ENCODE measurements around the gene KCMF1. TPM values are rescaled to one million over a fixed set of nuclear protein-coding genes. Genes with fewer than 3 reads are reported as not detected.

Gene KCMF1
- total and polyA plus RNA-seq, 10 of the 15 experiments (the other 5 are each of a cell fraction or from before 2014, with no cell fraction given), result 8.4 to 124 (median 43.0) TPM

- TF ChIP-seq ZNF687 (IDR thresholded peaks at IDR 0.05), result no peak
- TF ChIP-seq CEBPB (IDR thresholded peaks at IDR 0.05; ENCODE audit: borderline replicate concordance in 1 of 2, low read depth in 2 of 2, low read length in 2 of 2), result no peak
- no peak for TF ChIP-seq RAD21 (IDR thresholded peaks at IDR 0.05; ENCODE audit: insufficient read depth, low read depth, low read length)
- peak; percentile 76 for TF ChIP-seq SP1 (IDR thresholded peaks at IDR 0.05; ENCODE audit: low read depth, low read length)
- TF ChIP-seq RELA (IDR thresholded peaks at IDR 0.05; ENCODE audit: borderline replicate concordance, partially characterized antibody), result no peak
- TF ChIP-seq MEF2B (IDR thresholded peaks at IDR 0.05; ENCODE audit: partially characterized antibody, poor library complexity, severe bottlenecking), result peak; percentile 47
- no peak for TF ChIP-seq SUZ12 (IDR thresholded peaks at IDR 0.05; ENCODE audit: unreplicated experiment)
- no peak for TF ChIP-seq EGR1 (IDR thresholded peaks at IDR 0.05; ENCODE audit: borderline replicate concordance in 1 of 2, low read depth in 2 of 2, low read length in 2 of 2)
- no peak for TF ChIP-seq JUND (IDR thresholded peaks at IDR 0.05; ENCODE audit: low read depth, low read length)
- no peak for TF ChIP-seq HSF1 (IDR thresholded peaks at IDR 0.05; ENCODE audit: low read depth, low read length)
- TF ChIP-seq USF2 (IDR thresholded peaks at IDR 0.05; ENCODE audit: borderline replicate concordance, low read depth, low read length), result no peak
- no peak for TF ChIP-seq TCF3 (IDR thresholded peaks at IDR 0.05; ENCODE audit: borderline replicate concordance, insufficient read depth, low read depth, low read length)
- peak; percentile 92 for TF ChIP-seq NFYB (IDR thresholded peaks at IDR 0.05; ENCODE audit: insufficient read depth, low read depth, low read length)
- TF ChIP-seq MYB (IDR thresholded peaks at IDR 0.05; ENCODE audit: borderline replicate concordance, low read depth, low read length), result no peak
- TF ChIP-seq RUNX3 (IDR thresholded peaks at IDR 0.05; ENCODE audit: low read length), result no peak
- TF ChIP-seq, protein P1, sequence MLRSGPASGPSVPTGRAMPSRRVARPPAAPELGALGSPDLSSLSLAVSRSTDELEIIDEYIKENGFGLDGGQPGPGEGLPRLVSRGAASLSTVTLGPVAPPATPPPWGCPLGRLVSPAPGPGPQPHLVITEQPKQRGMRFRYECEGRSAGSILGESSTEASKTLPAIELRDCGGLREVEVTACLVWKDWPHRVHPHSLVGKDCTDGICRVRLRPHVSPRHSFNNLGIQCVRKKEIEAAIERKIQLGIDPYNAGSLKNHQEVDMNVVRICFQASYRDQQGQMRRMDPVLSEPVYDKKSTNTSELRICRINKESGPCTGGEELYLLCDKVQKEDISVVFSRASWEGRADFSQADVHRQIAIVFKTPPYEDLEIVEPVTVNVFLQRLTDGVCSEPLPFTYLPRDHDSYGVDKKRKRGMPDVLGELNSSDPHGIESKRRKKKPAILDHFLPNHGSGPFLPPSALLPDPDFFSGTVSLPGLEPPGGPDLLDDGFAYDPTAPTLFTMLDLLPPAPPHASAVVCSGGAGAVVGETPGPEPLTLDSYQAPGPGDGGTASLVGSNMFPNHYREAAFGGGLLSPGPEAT (IDR thresholded peaks at IDR 0.05; ENCODE audit: low read depth), result peak; percentile 78; the same call in 1 of the 2 replicates
- TF ChIP-seq SPI1 (IDR thresholded peaks at IDR 0.05; ENCODE audit: borderline replicate concordance, insufficient read depth, low read depth, low read length), result peak; percentile 64; the same call in 1 of the 2 replicates
- peak; percentile 76; the same call in 1 of the 3 replicates for TF ChIP-seq POU2F2 (IDR thresholded peaks at IDR 0.05; ENCODE audit: borderline replicate concordance, low read depth, low read length)
- no peak for TF ChIP-seq NR2C2 (IDR thresholded peaks at IDR 0.05; ENCODE audit: borderline replicate concordance, control insufficient read depth, insufficient read length, low read depth)
Measured at GRCh38 chr2:84924173-84925106, 46.5 kb upstream of the KCMF1 start (continued).
